ENCODE results near the gene NFKB1.

- no peak for TF ChIP-seq CTCF (IDR thresholded peaks at IDR 0.05 in 8 of 11, conservative IDR thresholded peaks at IDR 0.05 in 3 of 11)
- TF ChIP-seq POLR2A (IDR thresholded peaks at IDR 0.05) = no peak
Measured at GRCh38 chr4:102593147-102593546, 92.0 kb downstream of the NFKB1 start.
